ENCODE data around the gene DSG2.

The DSG2 gene

DNA sequence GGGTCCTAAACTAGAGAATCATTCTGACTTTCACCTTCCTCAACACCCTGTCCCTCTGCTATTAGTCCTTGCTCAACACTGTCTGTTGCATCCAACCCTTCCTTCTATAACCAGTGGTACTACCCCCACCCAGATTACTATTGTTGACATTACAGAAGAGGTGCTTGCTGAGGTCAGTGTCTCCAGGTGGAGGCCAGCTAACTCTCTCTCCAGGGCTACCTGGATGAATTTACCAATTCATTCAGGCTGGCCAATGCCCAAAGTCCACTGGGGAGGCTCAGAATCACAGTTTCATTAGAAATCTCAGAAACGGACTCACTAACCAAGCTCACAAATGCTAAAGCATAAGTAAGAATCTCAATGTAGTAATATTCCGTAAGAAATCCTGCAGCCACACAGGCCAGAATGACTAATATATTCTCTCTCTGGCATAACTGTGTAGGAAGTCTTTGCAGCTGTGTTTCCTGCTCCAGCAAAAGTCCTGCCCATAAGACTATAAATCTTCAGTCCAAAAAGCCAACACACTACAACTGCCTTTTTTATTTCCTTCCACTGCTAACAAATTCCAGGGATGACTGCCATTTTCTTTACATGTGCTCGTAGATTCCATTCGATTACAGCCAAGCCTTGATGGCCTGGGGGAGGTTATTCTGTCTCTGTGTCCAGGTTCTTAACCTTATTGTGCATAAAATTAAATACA, 83.7 kb downstream of the DSG2 start:
- Histone ChIP-seq H3K27me3 (ENCODE audit: control insufficient read depth in 3 of 3, insufficient read depth in 3 of 3, low read depth in 1 of 3, low read length in 3 of 3) (no peaks in the 10 kb centered on the region), H2BK15ac (ENCODE audit: low read length) (no peak overlapping the region), H3K4me2 (ENCODE audit: insufficient read depth, low read length, poor library complexity, severe bottlenecking) (no peak overlapping the region), H3K18ac (ENCODE audit: low read length) (no peak overlapping the region), H3K36me3 (replicated peaks in 1 of 2; ENCODE audit: control insufficient read depth in 2 of 2, insufficient read depth in 2 of 2, low read length in 2 of 2) (no peaks in the 10 kb centered on the region), H3K14ac (ENCODE audit: low read length) (no peak overlapping the region), H4K8ac (ENCODE audit: low read depth, low read length) (no peak overlapping the region), H3K4me3 (ENCODE audit: low read length in 2 of 2) (no peak overlapping the region), H2BK12ac (ENCODE audit: low read length) (no peak overlapping the region), H2AK5ac (ENCODE audit: low read depth, low read length) (no peak overlapping the region), H3K23ac (ENCODE audit: low read depth, low read length, poor library complexity) (no peak overlapping the region), H3K9ac (ENCODE audit: low read depth, low read length, poor library complexity) (no peak overlapping the region), H3K27ac (replicated peaks; ENCODE audit: low read length) (no peak overlapping the region), H2BK120ac (ENCODE audit: low read depth, low read length) (no peak overlapping the region), H3K4ac (ENCODE audit: low read length) (no peak overlapping the region), H3K9me3 (replicated peaks in 1 of 2; ENCODE audit: control insufficient read depth in 2 of 2, insufficient read depth in 1 of 2, low read depth in 1 of 2, low read length in 2 of 2) (no peaks in the 10 kb centered on the region), H2BK5ac (ENCODE audit: low read length) (no peak overlapping the region), H3K4me1 (ENCODE audit: control insufficient read depth in 2 of 2, insufficient read depth in 1 of 2, low read depth in 1 of 2, low read length in 2 of 2) (peaks cover 0 to 4% of the 10 kb centered on the region in 2 donors), H3K79me1 (ENCODE audit: low read depth, low read length) (no peaks in the 10 kb centered on the region), H2AFZ (ENCODE audit: low read length) (no peak overlapping the region), H4K91ac (ENCODE audit: low read depth, low read length, poor library complexity) (no peak overlapping the region)
- WGBS, 2 donors (ENCODE audit: extremely low coverage in 2 of 2, insufficient read length in 2 of 2, insufficient replicate concordance in 1 of 2) = no CpG with 5 or more reads among the region's 4 CpGs
- no peak for DNase-seq (ENCODE audit: low spot score)

GRCh38 chr18:31583185-31583854, 85.3 kb downstream of the DSG2 start:
- H2AK5ac ChIP-seq (ENCODE audit: low read depth, low read length) = no peak overlapping the region
- no peak overlapping the region for H3K4ac ChIP-seq (ENCODE audit: low read length)
- H2BK120ac ChIP-seq (ENCODE audit: low read depth, low read length) = no peak overlapping the region
- no peak for DNase-seq (ENCODE audit: low spot score)
- no peak overlapping the region for H4K8ac ChIP-seq (ENCODE audit: low read depth, low read length)
- H3K4me3 ChIP-seq (ENCODE audit: low read length in 2 of 2) = no peak overlapping the region
- H3K4me1 ChIP-seq (ENCODE audit: control insufficient read depth in 2 of 2, insufficient read depth in 1 of 2, low read depth in 1 of 2, low read length in 2 of 2) = peaks cover 6 to 7% of the 10 kb centered on the region in 2 donors
- WGBS, 2 donors (ENCODE audit: extremely low coverage in 2 of 2, insufficient read length in 2 of 2, insufficient replicate concordance in 1 of 2) = no CpG with 5 or more reads among the region's 5 CpGs
- no peaks in the 10 kb centered on the region for H3K79me1 ChIP-seq (ENCODE audit: low read depth, low read length)
- H3K23ac ChIP-seq (ENCODE audit: low read depth, low read length, poor library complexity) = no peak overlapping the region
- H3K36me3 ChIP-seq (replicated peaks in 1 of 2; ENCODE audit: control insufficient read depth in 2 of 2, insufficient read depth in 2 of 2, low read length in 2 of 2) = no peaks in the 10 kb centered on the region
- no peak overlapping the region for H2BK5ac ChIP-seq (ENCODE audit: low read length)
- no peak overlapping the region for H3K27ac ChIP-seq (replicated peaks; ENCODE audit: low read length)
- no peak overlapping the region for H3K14ac ChIP-seq (ENCODE audit: low read length)
- no peak overlapping the region for H2AFZ ChIP-seq (ENCODE audit: low read length)
- no peaks in the 10 kb centered on the region for H3K9me3 ChIP-seq (replicated peaks in 1 of 2; ENCODE audit: control insufficient read depth in 2 of 2, insufficient read depth in 1 of 2, low read depth in 1 of 2, low read length in 2 of 2)
- no peak overlapping the region for H3K4me2 ChIP-seq (ENCODE audit: insufficient read depth, low read length, poor library complexity, severe bottlenecking)
- H4K91ac ChIP-seq (ENCODE audit: low read depth, low read length, poor library complexity) = no peak overlapping the region
- H3K18ac ChIP-seq (ENCODE audit: low read length) = no peak overlapping the region
- H2BK15ac ChIP-seq (ENCODE audit: low read length) = no peak overlapping the region
- no peak overlapping the region for H2BK12ac ChIP-seq (ENCODE audit: low read length)
- no peak overlapping the region for H3K9ac ChIP-seq (ENCODE audit: low read depth, low read length, poor library complexity)
- H3K27me3 ChIP-seq (ENCODE audit: control insufficient read depth in 3 of 3, insufficient read depth in 3 of 3, low read depth in 1 of 3, low read length in 3 of 3) = no peaks in the 10 kb centered on the region

- H3K79me1 ChIP-seq (ENCODE audit: low read depth, low read length) = no peaks in the 10 kb centered on the region
- H3K23ac ChIP-seq (ENCODE audit: low read depth, low read length, poor library complexity) = no peak overlapping the region
- H2BK15ac ChIP-seq (ENCODE audit: low read length) = no peak overlapping the region
- H3K36me3 ChIP-seq (replicated peaks in 1 of 2; ENCODE audit: control insufficient read depth in 2 of 2, insufficient read depth in 2 of 2, low read length in 2 of 2) = no peaks in the 10 kb centered on the region
- H3K4me3 ChIP-seq (ENCODE audit: low read length in 2 of 2) = no peak overlapping the region
- no peak overlapping the region for H2AK5ac ChIP-seq (ENCODE audit: low read depth, low read length)
- H2BK120ac ChIP-seq (ENCODE audit: low read depth, low read length) = no peak overlapping the region
- no peak for DNase-seq (ENCODE audit: low spot score)
- H3K9ac ChIP-seq (ENCODE audit: low read depth, low read length, poor library complexity) = no peak overlapping the region
- H3K14ac ChIP-seq (ENCODE audit: low read length) = no peak overlapping the region
- no peaks in the 10 kb centered on the region for H3K27me3 ChIP-seq (ENCODE audit: control insufficient read depth in 3 of 3, insufficient read depth in 3 of 3, low read depth in 1 of 3, low read length in 3 of 3)
- H2AFZ ChIP-seq (ENCODE audit: low read length) = no peak overlapping the region
- H3K4ac ChIP-seq (ENCODE audit: low read length) = no peak overlapping the region
- peaks cover 4 to 6% of the 10 kb centered on the region in 2 donors for H3K4me1 ChIP-seq (ENCODE audit: control insufficient read depth in 2 of 2, insufficient read depth in 1 of 2, low read depth in 1 of 2, low read length in 2 of 2)
- no peak overlapping the region for H2BK12ac ChIP-seq (ENCODE audit: low read length)
- no peak overlapping the region for H4K91ac ChIP-seq (ENCODE audit: low read depth, low read length, poor library complexity)
- WGBS, 2 donors (ENCODE audit: extremely low coverage in 2 of 2, insufficient read length in 2 of 2, insufficient replicate concordance in 1 of 2) = no CpG with 5 or more reads among the region's 5 CpGs
- no peak overlapping the region for H3K27ac ChIP-seq (replicated peaks; ENCODE audit: low read length)
- H3K4me2 ChIP-seq (ENCODE audit: insufficient read depth, low read length, poor library complexity, severe bottlenecking) = no peak overlapping the region
- H4K8ac ChIP-seq (ENCODE audit: low read depth, low read length) = no peak overlapping the region
- H2BK5ac ChIP-seq (ENCODE audit: low read length) = no peak overlapping the region
- H3K9me3 ChIP-seq (replicated peaks in 1 of 2; ENCODE audit: control insufficient read depth in 2 of 2, insufficient read depth in 1 of 2, low read depth in 1 of 2, low read length in 2 of 2) = no peaks in the 10 kb centered on the region
- H3K18ac ChIP-seq (ENCODE audit: low read length) = no peak overlapping the region
These were observed 88.0 kb downstream of the DSG2 start for GRCh38 chr18:31585991-31586390.

GRCh38 chr18:31586616-31587015, 88.6 kb downstream of the DSG2 start:
- H2AFZ ChIP-seq (ENCODE audit: low read length) = no peak overlapping the region
- H3K4ac ChIP-seq (ENCODE audit: low read length) = no peak overlapping the region
- H3K79me1 ChIP-seq (ENCODE audit: low read depth, low read length) = no peaks in the 10 kb centered on the region
- no peaks in the 10 kb centered on the region for H3K27me3 ChIP-seq (ENCODE audit: control insufficient read depth in 3 of 3, insufficient read depth in 3 of 3, low read depth in 1 of 3, low read length in 3 of 3)
- no peak overlapping the region for H3K14ac ChIP-seq (ENCODE audit: low read length)
- no peak overlapping the region for H3K4me3 ChIP-seq (ENCODE audit: low read length in 2 of 2)
- H3K36me3 ChIP-seq (replicated peaks in 1 of 2; ENCODE audit: control insufficient read depth in 2 of 2, insufficient read depth in 2 of 2, low read length in 2 of 2) = no peaks in the 10 kb centered on the region
- no peak overlapping the region for H4K91ac ChIP-seq (ENCODE audit: low read depth, low read length, poor library complexity)
- WGBS, 2 donors (ENCODE audit: extremely low coverage in 2 of 2, insufficient read length in 2 of 2, insufficient replicate concordance in 1 of 2) = no CpG with 5 or more reads among the region's 5 CpGs
- no peak for DNase-seq (ENCODE audit: low spot score)
- no peak overlapping the region for H2BK5ac ChIP-seq (ENCODE audit: low read length)
- H3K18ac ChIP-seq (ENCODE audit: low read length) = no peak overlapping the region
- H3K9ac ChIP-seq (ENCODE audit: low read depth, low read length, poor library complexity) = no peak overlapping the region
- H2BK120ac ChIP-seq (ENCODE audit: low read depth, low read length) = no peak overlapping the region
- H3K4me2 ChIP-seq (ENCODE audit: insufficient read depth, low read length, poor library complexity, severe bottlenecking) = no peak overlapping the region
- H3K23ac ChIP-seq (ENCODE audit: low read depth, low read length, poor library complexity) = no peak overlapping the region
- H2BK15ac ChIP-seq (ENCODE audit: low read length) = no peak overlapping the region
- no peak overlapping the region for H2BK12ac ChIP-seq (ENCODE audit: low read length)
- peaks cover 3 to 6% of the 10 kb centered on the region in 2 donors for H3K4me1 ChIP-seq (ENCODE audit: control insufficient read depth in 2 of 2, insufficient read depth in 1 of 2, low read depth in 1 of 2, low read length in 2 of 2)
- H3K9me3 ChIP-seq (replicated peaks in 1 of 2; ENCODE audit: control insufficient read depth in 2 of 2, insufficient read depth in 1 of 2, low read depth in 1 of 2, low read length in 2 of 2) = no peaks in the 10 kb centered on the region
- no peak overlapping the region for H2AK5ac ChIP-seq (ENCODE audit: low read depth, low read length)
- no peak overlapping the region for H3K27ac ChIP-seq (replicated peaks; ENCODE audit: low read length)
- no peak overlapping the region for H4K8ac ChIP-seq (ENCODE audit: low read depth, low read length)

Data from neuronal stem cell (in vitro differentiated cells).